ENCODE measurements around the gene TAF9.
"Not testable (repeated sequence)": the region's sequence is repeated elsewhere in the genome, so short reads cannot be mapped to it uniquely, and the experiment has no call there.

The TAF9 gene

GRCh38 chr5:69369340-69370121, at the start of gene TAF9, which contains the start of the genes AK6 and RAD17:
TSS of gene TAF9 (minus strand) at chr5:69369520. CDS start at chr5:69365737, 3,783 bp downstream.
TSS of gene AK6 (minus strand) at chr5:69369520. CDS start at chr5:69369490, 30 bp downstream.
TSS of gene RAD17 (plus strand) at chr5:69369818. CDS start at chr5:69372209, 2,391 bp downstream.
- DNase-seq, result peak; percentile 89 to 91

GRCh38 chr5:69418554-69418953, 49.2 kb upstream of the TAF9 start:
- no peak for DNase-seq

- no peak for DNase-seq
Observed at GRCh38 chr5:69416699-69417098, 47.4 kb upstream of the TAF9 start.

- no peak for DNase-seq
Observed at GRCh38 chr5:69416180-69416579, 46.9 kb upstream of the TAF9 start.

GRCh38 chr5:69415584-69415958, 46.3 kb upstream of the TAF9 start:
- no peak for DNase-seq

GRCh38 chr5:69414885-69415583, 45.7 kb upstream of the TAF9 start, which contains the start of gene MARVELD2:
TSS of gene MARVELD2 (plus strand) at chr5:69415116. CDS start at chr5:69419386, 4,270 bp downstream.
- peak; percentile 29 to 49 for DNase-seq

GRCh38 chr5:69404659-69405330, 35.5 kb upstream of the TAF9 start:
- no peak for DNase-seq

GRCh38 chr5:69378376-69378775, 9.1 kb upstream of the TAF9 start:
- DNase-seq, result no peak

GRCh38 chr5:69374911-69375446, 5.7 kb upstream of the TAF9 start:
- DNase-seq, result no peak

GRCh38 chr5:69372394-69372793, 3.1 kb upstream of the TAF9 start:
- no peak for DNase-seq

- not testable (repeated sequence) for DNase-seq
Observed at GRCh38 chr5:69370335-69370734, 1.0 kb upstream of the TAF9 start.

- peak; percentile 24 to 59 for DNase-seq
Observed at GRCh38 chr5:69368458-69369339, 621 bp downstream of the TAF9 start.

- no peak for DNase-seq
Observed at GRCh38 chr5:69367697-69368279, 1.5 kb downstream of the TAF9 start.

- DNase-seq, result no peak
Observed at GRCh38 chr5:69364850-69365249, 4.5 kb downstream of the TAF9 start.

- peak in 1 of 2 donors; percentile 38 for DNase-seq
Observed at GRCh38 chr5:69364414-69364813, 4.9 kb downstream of the TAF9 start.

GRCh38 chr5:69360442-69360841, 8.9 kb downstream of the TAF9 start:
- no peak for DNase-seq

- DNase-seq, result no peak
Observed at GRCh38 chr5:69359699-69360098, 9.6 kb downstream of the TAF9 start.

- no peak for DNase-seq
Observed at GRCh38 chr5:69350664-69351063, 18.7 kb downstream of the TAF9 start.

GRCh38 chr5:69343083-69343482, 26.2 kb downstream of the TAF9 start:
- no peak for DNase-seq

- no peak for DNase-seq
Observed at GRCh38 chr5:69341520-69342161, 27.7 kb downstream of the TAF9 start.

GRCh38 chr5:69335341-69335935, 33.9 kb downstream of the TAF9 start:
- DNase-seq, result no peak

Data from CD4-positive, alpha-beta T cell treated with Interferon alpha-2 for 1 hour (primary cell).